BLaER1 (cell line): ENCODE results near the gene ODAD2.
"Not testable (repeated sequence)": the region's sequence is repeated elsewhere in the genome, so short reads cannot be mapped to it uniquely, and the experiment has no call there.

Experiments used
- H3K27ac ChIP-seq: shearing (Covaris generic); formaldehyde crosslinking; 2 replicates; pipeline ENCODE4 v1.8.1; 2022
- H3K27me3 ChIP-seq: shearing (Covaris generic); formaldehyde crosslinking; 2 replicates; pipeline ENCODE4 v1.8.1; 2022
- H3K36me3 ChIP-seq: shearing (Covaris generic); formaldehyde crosslinking; 2 replicates; pipeline ENCODE4 v1.8.1; 2022
- H3K4me1 ChIP-seq: shearing (Covaris generic); formaldehyde crosslinking; 2 replicates; pipeline ENCODE4 v1.8.1; 2022
- H3K4me2 ChIP-seq: shearing (Covaris generic); formaldehyde crosslinking; 2 replicates; pipeline ENCODE4 v1.8.1; 2022
- H3K4me3 ChIP-seq: shearing (Covaris generic); formaldehyde crosslinking; 2 replicates; pipeline ENCODE4 v1.8.1; 2022
- H3K9ac ChIP-seq: shearing (Covaris generic); formaldehyde crosslinking; 2 replicates; pipeline ENCODE4 v1.8.1; 2022
- H3K9me3 ChIP-seq: shearing (Covaris generic); formaldehyde crosslinking; 2 replicates; pipeline ENCODE4 v1.8.1; 2022
- H4K20me1 ChIP-seq: shearing (Covaris generic); formaldehyde crosslinking; 2 replicates; pipeline ENCODE4 v1.8.1; 2022
- Cebpa-rat ChIP-seq: shearing (Covaris generic); IDR thresholded peaks from 2 replicates; pipeline ENCODE4 v1.8.1; 2022

ODAD2 gene

DNA sequence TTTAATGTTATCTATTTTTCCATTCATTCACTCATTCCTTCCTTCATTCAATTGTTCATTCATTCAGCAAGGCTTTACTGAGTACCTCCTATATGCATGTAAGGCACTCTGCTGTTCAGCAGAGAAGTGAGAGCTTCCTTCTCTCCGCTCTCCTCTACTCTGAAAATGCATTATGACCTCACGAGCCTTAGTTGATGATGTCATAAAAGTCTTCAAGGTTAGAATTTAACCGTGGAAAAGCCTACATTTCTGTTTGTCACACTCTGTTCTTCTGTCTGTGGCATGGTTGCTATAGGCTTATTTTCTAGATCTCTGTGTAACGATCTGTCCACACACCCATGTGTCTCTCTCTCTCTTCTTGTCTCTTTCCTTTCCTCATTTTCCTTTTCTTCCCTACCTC is 17.1 kb downstream of the ODAD2 start:
- Histone ChIP-seq H3K27ac (no peak overlapping the region), H4K20me1 (no peaks in the 10 kb centered on the region), H3K4me1 (no peaks in the 10 kb centered on the region), H3K36me3 (no peaks in the 10 kb centered on the region), H3K4me3 (no peak overlapping the region), H3K27me3 (no peaks in the 10 kb centered on the region), H3K9me3 (no peaks in the 10 kb centered on the region; the same call in 1 of the 2 replicates), H3K9ac (no peak overlapping the region), H3K4me2 (no peak overlapping the region)
- TF ChIP-seq Cebpa-rat: no peak

DNA sequence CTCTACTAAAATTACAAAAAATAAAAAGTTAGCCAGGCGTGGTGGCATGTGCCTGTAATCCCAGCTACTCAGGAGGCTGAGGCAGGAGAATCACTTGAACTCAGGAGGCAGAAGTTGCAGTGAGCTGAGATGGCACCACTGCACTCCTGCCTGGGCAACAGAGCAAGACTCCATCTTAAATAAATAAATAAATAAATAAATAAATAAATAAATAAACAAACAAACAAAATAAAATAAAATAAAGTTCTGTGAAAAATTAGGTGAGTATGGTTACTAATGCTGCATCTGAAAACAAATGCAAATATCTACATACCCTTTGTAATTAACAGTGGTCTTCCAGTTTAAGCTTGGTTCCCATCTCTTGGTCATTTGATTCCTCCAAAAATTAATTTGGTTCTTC is 28.1 kb downstream of the ODAD2 start:
- not testable (repeated sequence) for H4K20me1 ChIP-seq, H3K27me3 ChIP-seq, H3K9ac ChIP-seq, H3K9me3 ChIP-seq, H3K4me3 ChIP-seq, H3K36me3 ChIP-seq, H3K27ac ChIP-seq, H3K4me1 ChIP-seq, H3K4me2 ChIP-seq

DNA sequence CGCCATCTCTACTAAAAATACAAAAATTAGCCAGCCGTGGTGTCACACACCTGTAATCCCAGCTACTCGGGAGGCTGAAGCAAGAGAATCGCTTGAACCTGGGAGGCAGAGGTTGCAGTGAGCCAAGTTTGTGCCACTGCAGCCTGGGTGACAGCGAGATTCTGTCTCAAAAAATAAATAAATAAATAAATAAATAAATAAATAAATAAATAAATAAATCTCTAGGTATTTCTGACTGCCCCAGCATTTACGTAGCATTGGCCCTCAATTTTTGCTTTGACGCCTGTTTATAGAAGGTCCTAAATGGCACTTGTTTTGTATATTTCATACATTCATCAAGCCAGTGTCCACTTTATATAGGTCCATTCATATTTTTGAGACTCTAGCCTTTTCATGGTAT is 28.9 kb downstream of the ODAD2 start:
- H3K27me3 ChIP-seq, H3K4me3 ChIP-seq, H3K9me3 ChIP-seq, H3K4me1 ChIP-seq, H3K9ac ChIP-seq, H4K20me1 ChIP-seq, H3K4me2 ChIP-seq, H3K27ac ChIP-seq, H3K36me3 ChIP-seq: not testable (repeated sequence)

DNA sequence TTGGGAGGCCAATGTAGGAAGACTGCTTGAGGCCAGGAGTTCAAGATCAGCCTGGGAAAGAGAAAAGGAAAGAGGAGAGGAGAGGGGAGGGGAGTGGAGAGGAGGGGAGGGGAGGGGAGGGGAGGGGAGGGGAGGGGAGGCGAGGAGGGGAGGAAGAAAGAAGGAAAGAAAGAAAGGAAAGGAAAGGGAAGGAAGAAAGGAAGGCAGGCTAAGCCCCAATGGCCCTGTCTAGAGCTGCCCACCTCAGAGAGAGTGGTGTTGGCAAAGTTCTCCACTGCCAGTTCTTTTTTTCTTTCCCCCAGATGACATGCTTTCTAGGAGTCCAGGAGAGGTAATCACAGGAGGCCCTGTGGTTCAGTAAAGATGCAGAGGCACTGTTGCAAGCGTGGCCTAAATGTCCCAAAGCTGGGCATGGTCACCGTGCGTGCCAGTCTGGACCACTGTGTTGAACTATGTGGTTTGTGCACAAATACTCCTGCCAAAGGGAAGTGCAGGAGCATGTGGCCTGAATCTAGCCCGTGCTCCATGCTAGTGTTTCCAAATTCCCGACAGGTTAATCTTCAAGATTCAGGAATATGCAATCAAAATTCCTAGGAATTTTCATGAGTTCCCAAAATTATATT is 39.7 kb downstream of the ODAD2 start:
- Histone ChIP-seq H3K4me3 (no peak overlapping the region), H3K9ac (no peak overlapping the region), H4K20me1 (no peaks in the 10 kb centered on the region), H3K4me2 (peak overlapping the region; percentile 65), H3K9me3 (no peaks in the 10 kb centered on the region), H3K27me3 (no peaks in the 10 kb centered on the region), H3K36me3 (no peaks in the 10 kb centered on the region), H3K27ac (no peak overlapping the region), H3K4me1 (peaks cover 6% of the 10 kb centered on the region)
- TF ChIP-seq Cebpa-rat: no peak

DNA sequence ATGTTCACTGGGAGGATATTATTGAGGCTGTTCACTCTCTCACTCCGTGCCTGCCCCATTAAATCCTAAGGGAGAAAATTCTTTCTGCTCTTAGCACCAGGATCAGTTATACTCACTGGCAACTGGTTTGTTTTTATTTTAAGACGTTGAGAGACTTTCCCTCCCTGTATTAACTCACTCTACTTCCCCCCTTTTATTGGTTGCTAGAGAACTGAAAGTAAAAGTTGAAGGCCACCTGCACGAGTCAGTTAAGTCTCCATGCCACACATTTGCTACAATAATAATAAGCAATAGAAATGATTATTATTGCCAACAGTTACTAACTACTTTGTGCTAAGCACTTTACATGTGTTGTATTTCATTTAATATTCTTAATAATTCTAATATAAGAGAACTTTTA is 40.5 kb downstream of the ODAD2 start:
- H4K20me1 ChIP-seq, H3K27ac ChIP-seq, H3K4me3 ChIP-seq, H3K9me3 ChIP-seq, H3K9ac ChIP-seq, H3K36me3 ChIP-seq, H3K4me1 ChIP-seq, H3K27me3 ChIP-seq: not testable (repeated sequence)
- peak overlapping the region; percentile 65 for H3K4me2 ChIP-seq

DNA sequence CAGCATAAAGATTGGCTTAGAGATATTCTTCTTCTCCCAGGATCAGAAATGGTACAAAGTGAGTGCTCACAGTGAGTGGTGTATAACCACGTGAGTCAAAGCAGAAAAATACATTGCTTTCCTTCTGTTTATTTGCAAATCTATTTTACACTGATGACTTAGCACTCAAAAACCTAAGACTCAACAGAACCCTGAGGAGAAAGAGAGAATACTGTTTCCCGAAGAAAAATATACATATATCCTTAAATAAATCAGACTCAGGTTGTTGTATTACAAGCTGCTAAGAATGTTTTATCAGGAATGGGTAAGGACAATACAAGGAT is 48.7 kb downstream of the ODAD2 start:
- no peak for TF ChIP-seq Cebpa-rat
- H3K4me3 ChIP-seq: no peak overlapping the region
- H3K27me3 ChIP-seq: no peaks in the 10 kb centered on the region
- H3K9me3 ChIP-seq: no peaks in the 10 kb centered on the region
- H4K20me1 ChIP-seq: no peaks in the 10 kb centered on the region
- H3K4me2 ChIP-seq: no peak overlapping the region
- H3K27ac ChIP-seq: no peak overlapping the region
- no peak overlapping the region for H3K9ac ChIP-seq
- no peaks in the 10 kb centered on the region for H3K36me3 ChIP-seq
- H3K4me1 ChIP-seq: no peaks in the 10 kb centered on the region

DNA sequence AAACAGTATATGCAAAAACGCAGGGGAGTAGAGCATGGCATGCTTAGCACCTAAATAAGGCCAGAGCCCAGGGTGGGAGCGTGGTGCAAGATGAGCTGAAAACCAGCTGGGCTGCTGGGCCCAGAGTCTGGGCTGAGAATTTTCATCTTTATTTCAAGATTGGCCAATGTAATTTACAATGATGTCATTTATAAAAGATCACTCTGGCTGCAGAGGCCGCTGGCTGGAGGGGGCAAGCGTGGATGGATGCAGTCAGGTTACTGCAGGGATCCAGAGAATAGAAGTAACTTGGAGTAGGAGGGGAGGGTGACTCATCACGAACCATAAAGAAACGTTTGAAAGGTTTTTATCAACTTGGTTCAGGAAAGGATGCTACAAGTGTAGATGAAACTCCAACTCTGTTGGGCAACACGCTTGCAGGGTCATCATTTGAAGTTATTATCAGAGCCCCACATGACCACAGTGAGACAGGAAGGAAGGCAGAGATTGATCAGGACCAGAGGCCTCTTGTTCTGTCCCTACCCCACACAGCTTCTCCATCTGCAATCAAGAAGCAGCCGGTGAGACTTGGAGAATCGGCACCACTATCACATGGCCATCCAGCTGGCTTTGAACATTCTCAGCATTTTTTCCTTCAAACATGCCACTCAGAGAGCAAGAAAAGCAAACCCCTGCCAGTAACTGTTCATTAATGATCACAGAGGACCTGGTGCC is 49.2 kb downstream of the ODAD2 start:
- Histone ChIP-seq H3K4me2 (no peak overlapping the region), H3K9ac (no peak overlapping the region), H3K27me3 (no peaks in the 10 kb centered on the region), H3K9me3 (no peaks in the 10 kb centered on the region), H3K27ac (no peak overlapping the region), H3K4me1 (no peaks in the 10 kb centered on the region), H3K36me3 (no peaks in the 10 kb centered on the region), H3K4me3 (no peak overlapping the region), H4K20me1 (no peaks in the 10 kb centered on the region)
- no peak for TF ChIP-seq Cebpa-rat

DNA sequence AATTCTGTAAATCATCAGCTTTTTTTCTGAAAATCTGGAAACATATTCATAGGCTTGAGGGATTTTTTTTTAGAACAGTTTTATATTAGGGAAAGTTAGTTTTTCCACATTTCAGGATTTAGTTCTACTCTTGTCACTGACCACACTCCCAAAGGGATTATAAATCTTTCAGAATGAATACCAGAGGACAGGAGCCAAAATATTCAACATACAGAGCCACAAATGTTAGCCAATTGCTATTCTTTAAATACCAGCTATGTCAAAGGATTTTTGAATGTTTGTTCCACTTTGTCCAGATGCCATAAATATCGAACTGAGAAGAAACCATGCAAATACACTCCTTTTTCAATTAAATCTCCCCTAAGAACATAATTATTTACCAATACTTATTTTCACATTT is 50.7 kb downstream of the ODAD2 start:
- Histone ChIP-seq H3K4me1 (no peaks in the 10 kb centered on the region), H3K36me3 (no peaks in the 10 kb centered on the region), H3K27ac (no peak overlapping the region), H3K9me3 (no peaks in the 10 kb centered on the region), H3K9ac (no peak overlapping the region), H4K20me1 (no peaks in the 10 kb centered on the region), H3K4me2 (no peak overlapping the region), H3K27me3 (no peaks in the 10 kb centered on the region), H3K4me3 (no peak overlapping the region)
- TF ChIP-seq Cebpa-rat: no peak

DNA sequence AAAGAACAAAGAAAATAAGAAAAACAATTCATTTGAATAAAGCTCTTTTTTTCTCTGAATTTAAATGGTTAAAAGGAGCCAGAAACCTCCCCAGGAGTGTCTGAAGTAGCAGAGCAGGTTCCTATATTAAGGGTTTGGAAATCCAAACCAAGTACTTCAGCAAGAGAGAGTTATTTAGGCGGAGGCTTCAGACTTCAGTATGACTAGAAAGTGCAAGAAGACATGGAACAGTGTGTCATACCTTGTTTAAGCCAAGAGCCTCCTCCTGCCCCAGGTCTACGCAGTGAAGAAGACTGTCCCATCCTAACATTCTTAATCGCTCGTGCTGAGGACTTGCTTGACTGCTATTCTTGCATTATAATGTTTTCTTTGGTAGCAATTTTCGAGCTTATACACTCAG is 51.3 kb downstream of the ODAD2 start:
- Histone ChIP-seq H3K36me3 (no peaks in the 10 kb centered on the region), H3K27ac (no peak overlapping the region), H3K4me3 (no peak overlapping the region), H4K20me1 (no peaks in the 10 kb centered on the region), H3K4me2 (no peak overlapping the region), H3K27me3 (no peaks in the 10 kb centered on the region), H3K9ac (no peak overlapping the region), H3K4me1 (no peaks in the 10 kb centered on the region), H3K9me3 (no peaks in the 10 kb centered on the region)
- TF ChIP-seq Cebpa-rat: no peak

DNA sequence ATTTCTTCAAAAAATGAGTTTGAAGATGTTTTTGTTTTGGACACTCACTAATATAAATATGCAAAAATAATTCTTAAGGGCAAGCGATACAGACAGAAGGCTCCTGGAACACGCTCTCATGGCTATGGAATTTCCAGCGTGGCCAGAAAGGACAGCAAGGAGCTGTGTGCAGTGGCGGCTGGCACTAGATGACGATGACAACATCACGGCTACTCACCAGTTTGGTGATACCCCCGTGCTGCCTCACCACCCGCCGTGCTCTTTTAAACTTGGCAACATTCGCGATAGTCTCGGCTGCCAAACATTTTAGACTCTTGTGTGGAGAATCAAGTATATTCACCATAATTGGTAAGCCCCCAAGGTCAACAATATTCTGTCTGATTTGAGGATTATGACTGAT is 54.9 kb downstream of the ODAD2 start:
- Histone ChIP-seq H3K36me3 (no peaks in the 10 kb centered on the region), H3K4me3 (no peak overlapping the region), H3K4me1 (no peaks in the 10 kb centered on the region), H3K27ac (no peak overlapping the region), H3K9ac (no peak overlapping the region), H3K9me3 (no peaks in the 10 kb centered on the region), H3K4me2 (no peak overlapping the region), H4K20me1 (no peaks in the 10 kb centered on the region), H3K27me3 (no peaks in the 10 kb centered on the region)
- no peak for TF ChIP-seq Cebpa-rat

DNA sequence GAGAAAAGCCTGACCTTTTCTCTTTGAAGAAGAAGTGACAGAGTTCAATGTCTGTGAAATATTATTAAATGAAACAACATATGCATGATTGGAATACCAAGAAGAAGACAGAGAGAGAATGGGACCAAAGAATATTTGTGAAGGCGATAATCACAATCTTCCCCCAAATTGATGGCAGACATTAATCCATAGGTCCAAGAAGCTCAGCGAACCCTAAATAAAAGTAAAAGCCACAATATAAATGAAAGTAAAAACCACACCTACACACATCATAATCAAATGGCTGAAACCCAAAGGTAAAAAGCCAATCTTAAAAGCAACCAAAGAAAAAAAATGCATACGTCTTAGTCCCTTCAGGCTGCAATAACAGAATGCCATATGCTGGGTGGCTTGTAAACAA is 84.0 kb downstream of the ODAD2 start:
- no peak for TF ChIP-seq Cebpa-rat
- H3K9ac ChIP-seq: no peak overlapping the region
- H4K20me1 ChIP-seq: no peaks in the 10 kb centered on the region
- no peak overlapping the region for H3K4me3 ChIP-seq
- H3K27me3 ChIP-seq: no peaks in the 10 kb centered on the region
- no peak overlapping the region for H3K27ac ChIP-seq
- H3K4me1 ChIP-seq: no peaks in the 10 kb centered on the region
- peaks cover 5% of the 10 kb centered on the region; the same call in 1 of the 2 replicates for H3K9me3 ChIP-seq
- H3K4me2 ChIP-seq: no peak overlapping the region
- H3K36me3 ChIP-seq: no peaks in the 10 kb centered on the region
